Common myeloid progenitor, CD34-positive (primary cell): Measurements from ENCODE around the gene EPHA6.
"Not testable (repeated sequence)": the region's sequence is repeated elsewhere in the genome, so short reads cannot be mapped to it uniquely, and the experiment has no call there.

Source experiments
- CTCF ChIA-PET: fragments of 350-600 bp; sonication (Branson Sonifier 250); formaldehyde crosslinking; loops from one replicate; lab custom pipeline; 2021; ENCODE audit warnings: antibody characterized with exemption; lab: Charles Lee
- POLR2A ChIA-PET: fragments of 350-600 bp; sonication (Branson Sonifier 250); formaldehyde crosslinking; loops from one replicate; lab custom pipeline; 2021; ENCODE audit warnings: antibody characterized with exemption; lab: Charles Lee
- DNase-seq, 3 donors: peaks; one replicate each; pipeline versions ENCODE4 v3.0.0 to v3.0.0-alpha.2; 2013
- H3K27ac ChIP-seq, 2 experiments: 1 replicate in 1 of 2; 2 replicates in 1 of 2; pipeline ENCODE4 v1.7.0; 2013; ENCODE audit warnings: inconsistent platforms in 2 of 2, low read length in 2 of 2, mild to moderate bottlenecking in 2 of 2, low read depth in 1 of 2, moderate library complexity in 1 of 2; ENCODE audit not compliant: severe bottlenecking in 2 of 2, insufficient read depth in 1 of 2, poor library complexity in 1 of 2
- H3K27me3 ChIP-seq, 5 experiments: replicated peaks in 2 of 5; 1 replicate in 3 of 5; 2 replicates in 2 of 5; pipeline versions ENCODE4 v1.6.1 to v1.7.0; 2013; ENCODE audit warnings: low read length in 4 of 5, mild to moderate bottlenecking in 2 of 5, moderate library complexity in 2 of 5, inconsistent platforms in 1 of 5; ENCODE audit not compliant: insufficient read depth in 5 of 5, control insufficient read depth in 4 of 5
- H3K36me3 ChIP-seq, 4 experiments: 1 replicate in 2 of 4; 2 replicates in 2 of 4; pipeline versions ENCODE4 v1.6.1 to v1.7.0; 2013; ENCODE audit warnings: low read length in 3 of 4, control low read depth in 1 of 4, mild to moderate bottlenecking in 1 of 4; ENCODE audit not compliant: control insufficient read depth in 4 of 4, insufficient read depth in 4 of 4
- H3K4me1 ChIP-seq, 4 experiments: 1 replicate in 3 of 4; 2 replicates in 1 of 4; pipeline versions ENCODE4 v1.6.1 to v1.7.1; 2013; ENCODE audit warnings: low read length in 3 of 4, mild to moderate bottlenecking in 3 of 4, control low read depth in 1 of 4, inconsistent platforms in 1 of 4, moderate library complexity in 1 of 4; ENCODE audit not compliant: control insufficient read depth in 4 of 4, insufficient read depth in 4 of 4; ENCODE audit errors: control extremely low read depth in 1 of 4
- H3K4me3 ChIP-seq, 7 experiments: 1 replicate in 4 of 7; 2 replicates in 3 of 7; pipeline versions ENCODE4 v1.5.1 to v1.7.0; 2013; ENCODE audit warnings: mild to moderate bottlenecking in 7 of 7, low read length in 6 of 7, moderate library complexity in 6 of 7, inconsistent platforms in 2 of 7, low read depth in 2 of 7, control low read depth in 1 of 7; ENCODE audit not compliant: insufficient read depth in 4 of 7, control insufficient read depth in 1 of 7; ENCODE audit errors: extremely low read depth in 1 of 7
- H3K9me3 ChIP-seq, 5 experiments: 1 replicate in 4 of 5; 2 replicates in 1 of 5; pipeline versions ENCODE4 v1.6.1 to v1.7.1; 2013; ENCODE audit warnings: low read length in 4 of 5, mild to moderate bottlenecking in 2 of 5, inconsistent platforms in 1 of 5, low read depth in 1 of 5, moderate library complexity in 1 of 5; ENCODE audit not compliant: control insufficient read depth in 4 of 5, insufficient read depth in 2 of 5; ENCODE audit errors: control extremely low read depth in 1 of 5
- WGBS: methylation state at CpG from one replicate; pipeline ENCODE4 v1.1.5; 2013; ENCODE audit not compliant: insufficient coverage; 5-methylcytosine and 5-hydroxymethylcytosine counted together

EPHA6 gene

GRCh38 chr3:96915445-96915844 is 101.1 kb downstream of the EPHA6 start:
- H3K27ac ChIP-seq: no peak overlapping the region
- ChIA-PET POLR2A (no interaction called here), CTCF (no interaction called here)
- no peak for DNase-seq
- no peaks in the 10 kb centered on the region for H3K36me3 ChIP-seq
- no peak overlapping the region for H3K4me3 ChIP-seq
- no peaks in the 10 kb centered on the region for H3K27me3 ChIP-seq
- H3K9me3 ChIP-seq: no peaks in the 10 kb centered on the region
- no peaks in the 10 kb centered on the region for H3K4me1 ChIP-seq
- WGBS: no CpG with 5 or more reads among the region's 2 CpGs

- peaks cover 0 to 36% (median 15%) of the 10 kb centered on the region in 5 experiments for H3K9me3 ChIP-seq
- WGBS: 83% methylated on average over 2 of the region's 3 CpGs
- POLR2A ChIA-PET: no interaction called here
Measured at GRCh38 chr3:96931119-96931862, 116.9 kb downstream of the EPHA6 start.

DNA sequence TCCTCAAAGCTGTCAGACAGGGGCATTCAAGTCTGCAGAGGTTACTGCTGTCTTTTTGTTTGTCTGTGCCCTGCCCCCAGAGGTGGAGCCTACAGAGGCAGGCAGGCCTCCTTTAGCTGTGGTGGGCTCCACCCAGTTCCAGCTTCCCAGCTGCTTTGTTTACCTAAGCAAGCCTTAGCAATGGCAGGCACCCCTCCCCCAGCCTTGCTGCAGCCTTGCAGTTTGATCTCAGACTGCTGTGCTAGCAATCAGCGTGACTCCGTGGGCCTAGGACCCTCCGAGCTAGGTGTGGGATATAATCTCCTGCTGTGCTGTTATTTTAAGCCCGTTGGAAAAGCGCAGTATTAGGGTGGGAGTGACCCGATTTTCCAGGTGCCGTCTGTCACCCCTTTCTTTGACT is 127.7 kb downstream of the EPHA6 start:
- H3K27me3 ChIP-seq, H3K4me3 ChIP-seq, DNase-seq, H3K36me3 ChIP-seq, H3K4me1 ChIP-seq, H3K9me3 ChIP-seq, POLR2A ChIA-PET, CTCF ChIA-PET, H3K27ac ChIP-seq: not testable (repeated sequence)
- 82% methylated on average over 6 of the region's 7 CpGs for WGBS

More at GRCh38 chr3:96931119-96931862, 116.9 kb downstream of the EPHA6 start:
- H3K36me3 ChIP-seq: no peaks in the 10 kb centered on the region
- no peak overlapping the region for H3K4me3 ChIP-seq
- CTCF ChIA-PET: no interaction called here
- DNase-seq: no peak
- H3K27me3 ChIP-seq: no peaks in the 10 kb centered on the region
- no peaks in the 10 kb centered on the region for H3K4me1 ChIP-seq
- no peak overlapping the region for H3K27ac ChIP-seq

- Histone ChIP-seq H3K27me3 (no peaks in the 10 kb centered on the region), H3K4me1 (no peaks in the 10 kb centered on the region), H3K27ac (no peak overlapping the region), H3K9me3 (no peaks in the 10 kb centered on the region), H3K4me3 (no peak overlapping the region), H3K36me3 (no peaks in the 10 kb centered on the region)
- WGBS: no CpG with 5 or more reads among the region's 4 CpGs
- CTCF ChIA-PET: no interaction called here
- no peak for DNase-seq
- POLR2A ChIA-PET: no interaction called here
Measured at GRCh38 chr3:96958856-96959255, 144.5 kb downstream of the EPHA6 start.

DNA sequence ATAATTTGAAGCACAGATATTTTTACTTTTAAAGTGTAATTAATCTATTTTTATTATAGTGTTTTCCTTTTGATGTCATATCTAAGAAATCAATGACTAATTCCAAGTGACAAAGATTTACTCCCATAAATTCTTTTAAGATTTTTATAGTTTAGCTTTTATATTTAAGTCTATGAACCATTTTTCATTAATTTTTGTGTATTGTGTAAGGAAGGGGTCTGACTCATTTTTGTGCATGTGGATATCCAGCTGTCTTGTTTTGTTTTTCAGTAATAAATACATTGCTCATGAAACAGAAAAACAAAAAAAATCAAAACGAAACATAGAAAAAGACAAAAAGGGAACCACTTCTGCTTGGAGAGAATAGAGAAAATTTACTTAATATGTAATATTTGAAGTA is 145.1 kb downstream of the EPHA6 start:
- Histone ChIP-seq H3K36me3 (no peaks in the 10 kb centered on the region), H3K4me1 (no peaks in the 10 kb centered on the region), H3K9me3 (no peaks in the 10 kb centered on the region), H3K4me3 (no peak overlapping the region), H3K27me3 (no peaks in the 10 kb centered on the region), H3K27ac (no peak overlapping the region)
- WGBS: no CpG with 5 or more reads among the region's 1 CpG
- DNase-seq: no peak
- CTCF ChIA-PET: no interaction called here
- POLR2A ChIA-PET: no interaction called here

GRCh38 chr3:96959901-96960641 is 145.7 kb downstream of the EPHA6 start:
- Histone ChIP-seq H3K36me3 (no peaks in the 10 kb centered on the region), H3K27me3 (no peaks in the 10 kb centered on the region), H3K4me3 (no peak overlapping the region), H3K4me1 (no peaks in the 10 kb centered on the region), H3K9me3 (no peaks in the 10 kb centered on the region), H3K27ac (no peak overlapping the region)
- WGBS: 91% methylated on average over 2 of the region's 4 CpGs
- no peak for DNase-seq
- CTCF ChIA-PET: no interaction called here
- POLR2A ChIA-PET: no interaction called here

- ChIA-PET POLR2A (no interaction called here), CTCF (no interaction called here)
- DNase-seq: no peak
- Histone ChIP-seq H3K9me3 (no peaks in the 10 kb centered on the region), H3K27ac (no peak overlapping the region), H3K4me1 (no peaks in the 10 kb centered on the region), H3K36me3 (no peaks in the 10 kb centered on the region), H3K27me3 (no peaks in the 10 kb centered on the region), H3K4me3 (no peak overlapping the region)
- no CpG with 5 or more reads among the region's 1 CpG for WGBS
Measured at GRCh38 chr3:96960661-96961330, 146.4 kb downstream of the EPHA6 start.
